Limb (tissue), 2 donors: ENCODE measurements around the gene MICU1.
"Not testable (repeated sequence)": the region's sequence is repeated elsewhere in the genome, so short reads cannot be mapped to it uniquely, and the experiment has no call there.

Source experiments
- DNase-seq, 2 donors: peaks; one replicate each; pipeline ENCODE4 v3.0.0-alpha.2; 2016; ENCODE audit errors: extremely low spot score in 2 of 2

The MICU1 gene

DNA sequence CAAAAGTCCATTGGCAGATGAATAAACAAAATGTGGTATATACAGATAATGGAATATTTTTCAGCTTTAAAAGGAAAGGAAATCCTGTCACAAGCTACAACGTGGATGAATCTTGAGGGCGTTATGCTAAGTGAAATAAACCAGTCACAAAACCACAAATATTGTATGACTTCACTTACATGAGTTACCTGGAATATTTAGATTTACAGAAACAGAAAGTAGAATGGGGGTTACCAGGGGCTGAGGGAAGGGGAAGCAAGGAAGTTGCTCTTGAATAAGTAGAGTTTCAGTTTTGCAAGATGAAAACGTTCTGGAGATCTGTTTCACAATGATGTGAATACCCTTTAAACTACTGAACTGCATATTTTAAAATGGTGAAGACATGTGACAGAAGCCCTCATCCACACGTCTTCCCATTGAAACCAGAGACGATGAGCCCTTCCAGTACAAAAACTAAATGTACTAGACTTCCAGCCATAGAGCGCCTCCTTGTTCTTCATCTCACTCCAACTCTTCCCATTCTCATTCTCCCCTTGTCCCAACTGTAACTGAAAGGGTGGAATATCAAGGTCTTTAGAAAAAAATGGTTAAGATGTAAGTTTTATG lies 62.4 kb downstream of the MICU1 start:
- no peak for DNase-seq

DNA sequence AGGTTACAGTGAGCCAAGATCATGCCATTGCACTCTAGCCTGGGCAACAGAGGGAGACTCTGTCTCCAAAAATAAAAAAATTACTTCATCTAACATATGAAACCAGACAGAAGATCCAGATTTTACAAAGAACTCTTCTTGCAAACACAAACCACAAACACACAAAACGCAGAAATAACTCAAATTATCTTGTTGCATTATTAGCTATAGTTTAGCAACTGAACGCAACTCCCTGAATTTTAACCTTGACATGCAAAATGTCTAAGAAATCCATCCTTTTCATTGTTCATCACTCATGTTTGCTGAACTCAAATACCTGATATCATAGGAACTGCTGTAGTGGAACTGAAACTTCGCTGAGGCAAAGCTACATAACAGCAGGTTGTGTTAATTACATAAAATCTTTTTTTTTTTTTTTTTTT lies 64.1 kb downstream of the MICU1 start:
- DNase-seq = no peak

DNA sequence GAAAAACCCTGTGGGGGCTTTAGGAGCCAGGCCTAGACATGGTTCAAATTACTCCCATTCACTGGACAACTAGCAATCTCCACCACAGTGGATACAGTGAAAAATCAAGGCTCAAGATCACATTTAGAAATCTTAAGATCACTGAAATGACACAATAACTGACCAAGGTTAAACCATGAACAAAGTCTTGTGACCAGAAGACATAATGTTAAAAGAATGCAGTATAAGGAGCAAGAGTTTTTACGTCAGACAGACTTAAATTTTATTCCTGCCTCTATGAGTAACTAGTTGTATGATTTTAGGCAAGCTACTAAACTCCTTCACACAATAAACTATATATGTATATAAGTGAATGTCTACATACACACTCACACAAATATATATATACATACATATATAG lies 68.5 kb downstream of the MICU1 start:
- no peak for DNase-seq

- peak in 1 of 2 donors; percentile 51 for DNase-seq
Measured at GRCh38 chr10:72552857-72553256, 73.0 kb downstream of the MICU1 start.

DNA sequence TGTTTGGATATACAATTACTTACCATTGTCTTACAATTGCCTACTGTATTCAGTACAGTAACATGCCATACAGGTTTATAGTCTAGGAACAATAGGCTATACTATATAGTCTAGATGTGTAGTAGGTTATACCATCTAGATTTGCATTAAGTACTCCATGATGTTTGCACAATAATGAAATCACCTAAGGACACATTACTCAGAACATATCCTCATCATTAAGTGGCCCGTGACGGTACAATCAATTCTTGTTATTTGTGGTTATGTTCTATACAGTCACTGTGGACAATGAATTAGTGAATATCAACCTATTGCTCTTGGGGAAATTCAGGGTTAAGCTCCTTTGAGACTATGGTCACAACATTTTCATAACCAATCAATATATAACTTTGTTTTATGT lies 75.6 kb downstream of the MICU1 start:
- no peak for DNase-seq

GRCh38 chr10:72545546-72545945 lies 80.3 kb downstream of the MICU1 start:
- DNase-seq = no peak

DNA sequence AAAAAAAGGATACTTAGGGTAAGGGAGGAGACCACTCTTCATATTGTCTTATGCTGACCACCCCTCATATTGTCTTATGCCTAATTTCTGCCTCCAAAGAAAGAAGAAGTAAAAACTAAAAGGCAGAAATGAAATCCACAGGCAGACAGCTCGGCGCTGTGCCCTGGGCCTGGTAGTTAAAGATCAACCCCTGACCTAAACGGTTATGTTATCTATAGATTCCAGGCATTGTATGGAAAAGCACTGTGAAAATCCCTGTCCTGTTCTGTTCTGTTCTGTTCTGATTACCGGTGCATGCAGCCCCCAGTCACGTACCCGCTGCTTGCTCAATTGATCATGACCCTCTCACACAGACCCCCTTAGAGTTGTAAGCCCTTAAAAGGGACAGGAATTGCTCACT lies 82.0 kb downstream of the MICU1 start:
- not testable (repeated sequence) for DNase-seq

GRCh38 chr10:72542396-72542815 lies 83.5 kb downstream of the MICU1 start:
- no peak for DNase-seq

DNA sequence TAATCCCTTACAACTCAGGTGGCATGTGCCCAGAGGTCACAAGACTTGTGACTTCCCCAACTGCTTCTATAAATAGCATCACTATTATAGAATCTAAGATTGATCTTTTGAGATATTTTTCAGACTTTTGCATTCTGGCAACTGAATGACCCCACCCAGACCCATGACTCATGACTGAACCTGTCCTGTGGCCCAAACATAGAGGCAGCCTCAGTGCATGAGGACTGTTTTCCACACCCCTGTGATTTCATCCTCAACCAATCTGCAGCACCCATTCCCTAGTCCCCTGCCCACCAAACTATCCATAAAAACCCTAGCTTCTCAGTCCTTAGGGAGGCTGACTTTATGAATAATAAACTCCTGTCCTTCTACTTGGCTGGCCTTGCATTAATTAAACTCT lies 84.5 kb downstream of the MICU1 start:
- no peak for DNase-seq

DNA sequence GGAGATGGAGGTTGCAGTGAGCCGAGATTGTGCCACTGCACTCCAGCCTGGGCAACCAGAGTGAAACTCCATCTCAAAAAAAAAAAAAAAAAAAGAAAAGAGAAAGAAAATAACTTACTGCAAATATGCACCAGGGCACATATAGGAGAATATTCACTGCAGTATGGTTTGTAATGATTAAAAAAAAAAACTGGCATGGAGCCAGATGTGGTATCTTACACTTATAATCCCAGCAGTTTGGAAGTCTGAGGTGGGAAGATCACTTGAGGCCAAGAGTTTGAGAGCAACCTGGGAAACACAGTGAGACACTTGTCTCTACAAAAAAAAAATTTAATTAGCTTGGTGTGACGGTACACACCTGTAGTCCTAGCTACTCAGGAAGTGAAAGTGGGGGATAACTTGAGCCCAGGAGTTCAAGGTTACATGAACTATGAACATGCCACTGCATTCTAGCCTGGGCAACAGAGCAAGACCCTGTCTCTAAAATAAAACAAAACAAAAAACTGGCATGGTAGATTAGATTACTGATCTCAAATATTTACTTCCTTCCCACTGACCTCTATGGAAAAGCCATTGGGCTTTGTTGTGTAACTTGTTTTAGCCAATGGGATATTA lies 85.6 kb downstream of the MICU1 start:
- no peak for DNase-seq

- no peak for DNase-seq
Measured at GRCh38 chr10:72539137-72539536, 86.7 kb downstream of the MICU1 start.

- no peak for DNase-seq
Measured at GRCh38 chr10:72525689-72526088, 100.2 kb downstream of the MICU1 start.

- no peak for DNase-seq
Measured at GRCh38 chr10:72525277-72525676, 100.6 kb downstream of the MICU1 start.

- no peak for DNase-seq
Measured at GRCh38 chr10:72524489-72524888, 101.4 kb downstream of the MICU1 start.

DNA sequence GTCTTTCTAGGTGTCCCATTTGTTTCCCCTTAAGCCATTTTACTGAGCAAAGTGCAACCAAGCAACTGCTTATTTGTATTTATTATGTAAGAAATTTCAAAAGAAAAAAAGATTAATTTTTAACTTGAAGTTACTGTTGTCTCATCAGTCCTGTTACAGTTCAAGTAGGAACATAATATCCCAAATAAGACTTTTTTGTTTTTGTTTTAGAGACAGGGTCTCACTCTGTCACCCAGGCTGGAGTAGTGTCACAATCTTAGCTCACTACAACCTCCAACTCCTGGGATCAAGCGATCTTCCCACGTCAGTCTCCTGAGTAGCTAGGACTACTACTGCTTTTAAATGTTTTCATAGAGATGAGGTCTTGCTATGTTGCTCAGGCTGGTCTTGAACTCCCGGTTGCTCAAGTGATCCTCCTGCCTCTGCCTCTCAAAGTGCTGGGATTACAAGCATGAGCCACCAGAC lies 101.9 kb downstream of the MICU1 start:
- no peak for DNase-seq

GRCh38 chr10:72523062-72523461 lies 102.8 kb downstream of the MICU1 start:
- DNase-seq = no peak

GRCh38 chr10:72517244-72517643 lies 108.6 kb downstream of the MICU1 start:
- no peak for DNase-seq

DNA sequence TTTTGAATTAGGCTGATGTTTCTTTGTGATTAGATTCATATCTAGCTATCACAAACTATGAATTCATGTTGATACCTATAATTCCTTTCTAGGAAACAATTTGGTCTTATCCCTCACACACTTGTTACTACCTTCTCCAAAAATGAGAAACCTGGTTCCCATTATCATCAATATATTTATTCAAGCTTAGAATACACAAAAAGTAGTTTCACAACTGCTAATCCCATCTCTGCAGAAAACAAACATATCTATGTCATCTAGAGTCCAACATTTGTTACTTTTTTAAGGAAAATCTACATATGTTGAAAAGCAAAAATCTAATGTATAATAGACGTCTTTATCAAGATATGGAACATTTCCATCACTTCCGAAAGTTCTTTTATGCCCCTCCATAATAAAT lies 110.4 kb downstream of the MICU1 start:
- no peak for DNase-seq

DNA sequence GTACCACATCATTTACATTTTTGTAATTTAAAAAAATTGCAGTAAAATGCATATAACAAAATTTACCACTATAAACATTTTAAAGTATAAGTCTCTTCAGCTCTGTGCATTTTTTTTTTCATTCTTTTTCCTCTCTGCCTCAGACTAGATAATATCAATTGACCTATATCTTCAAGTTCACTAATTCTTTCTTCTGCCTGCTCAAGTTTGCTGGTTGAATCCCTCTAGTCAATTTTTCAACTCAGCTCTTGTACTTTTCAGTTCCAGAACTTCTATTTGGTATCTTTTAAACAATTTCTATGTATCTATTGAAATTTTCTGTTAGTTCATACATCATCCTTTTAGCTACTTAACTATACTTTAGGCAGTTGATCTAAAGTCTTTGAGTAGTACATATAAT lies 112.0 kb downstream of the MICU1 start:
- no peak for DNase-seq

- no peak for DNase-seq
Measured at GRCh38 chr10:72511459-72511858, 114.4 kb downstream of the MICU1 start.

- no peak for DNase-seq
Measured at GRCh38 chr10:72509941-72510340, 115.9 kb downstream of the MICU1 start.

GRCh38 chr10:72509206-72509799 lies 116.6 kb downstream of the MICU1 start:
- no peak for DNase-seq

DNA sequence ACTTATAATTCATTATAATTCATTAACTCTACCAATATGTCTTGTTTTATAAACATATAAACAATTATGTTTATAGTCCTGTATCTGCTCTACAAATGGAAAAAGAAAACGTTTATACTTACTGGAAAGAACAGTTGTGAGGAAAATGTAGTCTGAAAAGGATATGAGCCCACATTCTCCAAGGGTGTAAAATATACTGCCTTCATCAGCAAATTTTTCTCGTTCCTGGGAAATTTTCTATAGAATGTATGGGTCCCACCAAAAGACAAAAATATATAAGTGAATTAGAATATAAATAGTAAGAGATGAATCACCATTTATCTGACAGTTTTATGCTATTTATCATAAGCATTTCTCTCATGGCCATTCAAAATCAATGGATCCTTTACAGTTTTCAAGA lies 117.8 kb downstream of the MICU1 start:
- DNase-seq = no peak
